ENCODE results near the gene DCTN5.

DCTN5 gene

DNA sequence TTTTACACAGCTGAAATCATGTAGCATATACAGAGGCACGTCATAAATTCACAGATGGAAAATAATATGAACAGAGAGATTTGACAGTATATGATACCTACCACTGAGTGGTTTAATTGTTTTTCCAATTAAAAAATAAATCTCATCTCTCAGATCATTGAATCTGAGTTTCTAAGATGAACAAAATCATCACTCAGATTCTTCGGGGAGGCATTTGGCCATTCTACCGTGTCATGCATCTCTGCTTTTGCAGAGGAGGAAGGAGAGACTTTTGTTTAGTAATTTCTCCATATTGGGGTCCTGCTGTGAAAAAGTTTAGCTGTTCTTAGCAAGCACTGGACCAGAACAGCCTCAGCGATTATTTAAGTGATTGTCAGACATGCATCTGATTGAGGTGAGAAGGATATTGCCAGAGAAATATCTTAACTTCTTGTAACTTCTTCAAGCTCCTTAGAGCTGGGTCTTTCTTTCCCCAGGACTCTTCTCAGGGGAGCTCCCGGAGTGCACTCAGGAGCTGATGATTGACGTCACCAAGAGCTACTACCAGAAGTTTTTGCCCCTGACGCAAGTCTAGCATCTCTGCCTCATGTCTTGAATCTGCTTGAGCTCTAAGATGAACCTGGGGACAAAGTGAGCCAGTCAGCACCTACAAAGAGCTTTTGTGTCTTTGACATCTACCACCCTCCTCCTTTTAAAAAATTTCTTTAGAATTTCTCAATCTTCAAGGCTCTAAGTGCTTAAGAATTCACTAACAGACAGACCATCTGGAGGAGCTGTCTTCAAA lies 25.5 kb downstream of the DCTN5 start:
- no peak for DNase-seq

DNA sequence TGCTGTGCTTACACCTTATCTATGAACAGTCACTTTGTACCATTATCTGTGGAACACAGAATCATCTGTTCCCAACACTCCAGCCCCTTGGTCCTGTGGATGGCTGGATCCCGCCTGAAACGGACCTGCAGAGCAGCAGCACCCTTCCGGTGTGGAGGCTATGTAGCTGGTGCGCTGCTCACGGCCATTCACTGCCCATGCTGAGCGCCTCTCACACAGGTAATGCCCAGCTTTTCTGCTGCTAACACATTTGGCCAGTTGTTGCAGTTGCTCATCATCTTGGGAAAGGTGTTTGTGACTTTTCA lies 26.0 kb downstream of the DCTN5 start:
- DNase-seq: no peak

DNA sequence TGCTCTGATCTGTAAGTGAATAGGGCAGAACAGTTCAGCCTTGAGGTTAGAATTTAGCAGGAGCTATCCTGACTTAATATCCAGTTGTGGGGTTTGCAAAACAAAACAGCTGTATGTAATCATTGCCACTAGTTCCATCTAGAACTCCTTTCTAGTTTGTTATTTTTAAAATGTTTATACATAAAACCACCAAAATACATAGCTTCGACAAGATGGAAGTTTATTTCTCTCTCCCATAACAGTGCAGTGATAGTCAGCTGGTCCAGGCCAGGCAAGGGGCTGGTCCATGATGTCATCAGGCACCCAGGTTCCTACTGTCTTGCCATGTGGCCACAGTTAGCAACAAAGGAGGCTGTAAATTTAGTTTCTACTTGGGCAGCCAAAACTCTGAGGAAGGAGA lies 27.0 kb downstream of the DCTN5 start:
- DNase-seq: no peak

DNA sequence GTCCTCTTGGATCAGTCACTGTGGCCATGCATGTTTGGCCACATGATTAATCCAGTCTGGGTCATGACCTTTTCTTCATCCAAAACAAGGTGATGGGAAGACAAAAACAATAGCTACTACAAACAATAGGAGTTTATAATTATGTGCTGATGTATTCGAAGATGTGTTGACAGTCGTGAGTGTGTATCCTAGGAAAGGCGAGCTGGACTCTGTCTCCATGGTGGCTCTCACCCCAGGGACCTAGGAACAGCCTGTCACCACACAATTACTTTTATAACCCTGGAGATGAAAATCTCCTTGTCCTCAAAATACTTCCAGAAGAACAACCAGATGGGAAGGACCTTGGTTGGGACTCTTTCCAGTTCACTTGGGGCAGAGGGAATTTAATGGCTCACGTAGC lies 27.6 kb downstream of the DCTN5 start:
- no peak for DNase-seq

DNA sequence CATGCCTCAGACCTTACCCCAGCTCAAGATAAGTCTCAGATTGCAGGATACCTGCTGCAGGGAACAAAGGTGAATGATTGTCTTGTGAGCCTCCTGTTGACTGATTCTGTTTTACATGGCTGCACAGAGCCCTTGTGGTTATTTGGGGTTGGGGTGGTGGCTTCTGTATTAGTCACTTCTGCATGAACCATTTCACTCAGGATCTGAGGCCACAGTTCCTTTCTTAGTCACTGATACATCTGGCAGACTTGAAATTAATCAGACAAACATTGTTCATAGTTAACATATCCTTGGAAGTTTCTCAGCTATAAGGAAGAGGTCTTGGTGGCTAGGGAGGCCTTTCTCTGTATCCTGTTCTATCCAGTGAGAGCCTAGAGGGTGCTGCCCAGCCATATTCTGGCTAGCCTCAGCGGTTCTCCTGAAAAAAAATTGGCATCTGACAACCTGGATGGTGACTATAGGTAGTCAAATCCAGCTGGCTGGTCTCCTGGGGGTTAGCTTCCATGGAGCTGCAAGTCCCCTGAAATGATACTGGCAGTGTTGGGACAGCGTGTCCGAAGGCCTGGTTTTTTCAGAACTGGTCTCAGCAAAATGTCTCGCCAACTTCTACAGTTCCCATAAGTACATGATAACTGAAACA lies 29.0 kb downstream of the DCTN5 start:
- DNase-seq: no peak

DNA sequence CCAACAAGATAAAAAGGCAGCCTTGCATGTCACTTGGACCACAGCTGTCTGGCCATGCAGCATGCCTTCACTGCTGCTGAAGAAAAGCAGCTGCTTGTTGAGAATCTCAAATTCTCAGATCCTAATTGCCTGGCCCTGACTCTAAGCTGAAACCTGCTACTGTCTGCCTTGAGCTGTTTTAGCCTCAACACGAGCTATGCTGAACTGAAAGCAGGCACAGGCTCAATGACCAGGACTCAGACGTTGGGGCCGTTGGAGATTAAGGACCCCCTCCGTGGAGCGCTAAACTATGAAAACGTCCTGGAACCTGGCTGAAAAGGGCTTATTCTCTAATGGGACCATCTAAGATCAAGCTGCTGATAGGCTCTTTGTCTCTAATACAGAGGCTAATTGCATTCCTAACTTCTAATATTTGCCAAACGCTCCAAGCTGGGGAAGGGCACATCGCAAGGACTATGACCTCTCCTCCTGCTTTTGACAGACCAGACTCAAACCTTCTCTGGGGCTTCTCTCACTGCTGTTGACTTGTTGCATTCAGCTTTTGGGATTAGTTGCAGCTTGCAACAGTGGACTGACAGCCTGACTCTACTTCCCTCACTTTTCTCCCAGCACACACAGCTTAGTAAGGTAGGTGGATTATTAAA lies 32.8 kb downstream of the DCTN5 start:
- DNase-seq: no peak

DNA sequence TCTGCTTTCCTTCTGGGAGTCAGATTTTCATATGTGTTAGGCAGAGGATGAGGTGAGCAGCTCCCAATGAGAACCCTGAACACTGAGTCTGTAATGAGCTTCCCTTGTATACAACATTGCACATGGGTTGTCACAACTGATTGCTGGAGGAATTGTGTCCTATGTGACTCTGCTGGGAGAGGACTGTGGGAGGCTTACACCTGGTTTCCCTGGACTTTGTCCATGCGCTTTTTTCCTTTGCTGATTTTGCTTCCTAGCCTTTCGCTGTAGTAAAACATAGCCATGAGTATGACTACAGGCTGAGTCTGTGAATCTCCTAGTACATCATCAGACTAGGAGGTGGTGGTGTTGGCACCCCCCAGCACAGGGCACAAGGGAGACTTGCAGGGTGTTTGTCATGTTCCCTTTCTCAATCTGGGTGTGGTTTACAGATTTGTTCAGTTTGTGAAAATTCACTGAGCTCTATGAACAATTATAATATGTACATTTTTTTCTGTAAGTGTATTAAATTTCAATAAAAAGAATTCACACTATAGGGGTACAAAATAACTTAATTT lies 35.7 kb downstream of the DCTN5 start:
- DNase-seq: no peak

DNA sequence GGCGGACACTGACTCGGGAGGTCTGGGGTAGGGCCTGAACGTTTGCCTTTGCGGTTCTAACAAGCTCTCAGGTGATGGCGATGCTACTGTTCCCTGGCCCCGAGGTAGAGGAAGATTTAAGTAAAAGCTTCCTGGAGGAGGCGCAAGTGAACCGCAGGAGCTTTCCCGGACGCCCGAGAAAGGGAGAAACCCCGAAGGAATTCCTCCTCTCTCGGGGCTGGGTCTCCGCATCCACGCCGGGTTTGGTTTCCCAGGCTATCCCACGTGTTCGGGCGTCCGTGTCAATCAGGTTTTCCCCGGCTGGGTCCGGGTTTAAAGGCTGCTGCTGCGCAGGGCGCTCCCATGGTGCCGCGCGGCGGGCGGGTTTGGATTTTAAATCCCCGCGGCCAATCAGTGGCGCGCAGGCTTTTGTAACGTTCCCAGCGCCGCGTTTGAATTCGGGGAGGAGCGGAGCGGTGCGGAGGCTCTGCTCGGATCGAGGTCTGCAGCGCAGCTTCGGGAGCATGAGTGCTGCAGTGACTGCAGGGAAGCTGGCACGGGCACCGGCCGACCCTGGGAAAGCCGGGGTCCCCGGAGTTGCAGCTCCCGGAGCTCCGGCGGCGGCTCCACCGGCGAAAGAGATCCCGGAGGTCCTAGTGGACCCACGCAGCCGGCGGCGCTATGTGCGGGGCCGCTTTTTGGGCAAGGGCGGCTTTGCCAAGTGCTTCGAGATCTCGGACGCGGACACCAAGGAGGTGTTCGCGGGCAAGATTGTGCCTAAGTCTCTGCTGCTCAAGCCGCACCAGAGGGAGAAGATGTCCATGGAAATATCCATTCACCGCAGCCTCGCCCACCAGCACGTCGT lies 37.4 kb downstream of the DCTN5 start, which contains the start of gene PLK1:
Gene PLK1, plus strand, starts transcription at position 460 of the 844 bp plus-strand sequence. Its CDS starts 44 bp downstream, at position 504.
- peak; percentile 91 for DNase-seq

DNA sequence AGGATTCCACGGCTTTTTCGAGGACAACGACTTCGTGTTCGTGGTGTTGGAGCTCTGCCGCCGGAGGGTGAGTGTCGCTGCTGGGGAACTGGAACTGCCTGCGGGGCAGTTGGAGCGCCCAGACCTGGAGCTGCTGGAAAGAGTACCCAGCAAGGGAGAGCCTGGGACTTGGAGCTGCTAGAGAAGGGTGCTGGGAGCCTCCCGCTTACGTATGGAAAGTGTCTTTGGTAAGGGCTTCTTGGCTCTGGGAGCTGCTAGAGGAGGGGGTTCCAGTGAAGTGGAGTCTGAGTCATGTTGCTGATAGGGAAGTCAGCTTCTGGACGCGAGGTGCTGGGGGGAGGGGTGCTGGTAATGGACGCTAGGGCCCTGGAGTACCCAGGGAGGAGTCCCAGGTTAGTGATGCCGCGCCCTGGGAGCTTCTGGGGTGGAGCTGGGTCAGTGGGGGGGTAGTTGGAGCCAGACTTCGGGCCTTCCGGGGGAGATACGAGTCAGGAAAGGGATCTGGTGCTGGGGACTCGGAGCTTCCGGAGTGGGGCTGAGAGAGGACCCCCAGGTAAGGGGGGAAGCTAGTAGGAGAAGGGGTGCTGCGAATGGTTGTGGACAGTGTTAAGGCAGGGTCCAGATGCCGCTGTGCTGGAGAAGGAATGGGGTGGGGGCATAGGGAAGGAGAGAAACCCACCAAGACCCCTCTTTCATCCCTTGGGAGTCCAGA lies 38.2 kb downstream of the DCTN5 start:
- DNase-seq: no peak

DNA sequence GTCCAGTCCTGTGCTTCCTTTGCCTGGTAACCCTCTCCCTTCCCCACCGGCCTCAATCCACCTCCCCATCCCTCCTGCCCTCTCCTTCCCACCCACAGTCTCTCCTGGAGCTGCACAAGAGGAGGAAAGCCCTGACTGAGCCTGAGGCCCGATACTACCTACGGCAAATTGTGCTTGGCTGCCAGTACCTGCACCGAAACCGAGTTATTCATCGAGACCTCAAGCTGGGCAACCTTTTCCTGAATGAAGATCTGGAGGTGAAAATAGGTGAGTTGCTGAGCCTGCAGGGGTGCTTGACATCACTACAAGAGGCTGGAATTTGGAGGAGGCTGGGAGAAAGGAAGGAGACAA lies 38.7 kb downstream of the DCTN5 start:
- no peak for DNase-seq

DNA sequence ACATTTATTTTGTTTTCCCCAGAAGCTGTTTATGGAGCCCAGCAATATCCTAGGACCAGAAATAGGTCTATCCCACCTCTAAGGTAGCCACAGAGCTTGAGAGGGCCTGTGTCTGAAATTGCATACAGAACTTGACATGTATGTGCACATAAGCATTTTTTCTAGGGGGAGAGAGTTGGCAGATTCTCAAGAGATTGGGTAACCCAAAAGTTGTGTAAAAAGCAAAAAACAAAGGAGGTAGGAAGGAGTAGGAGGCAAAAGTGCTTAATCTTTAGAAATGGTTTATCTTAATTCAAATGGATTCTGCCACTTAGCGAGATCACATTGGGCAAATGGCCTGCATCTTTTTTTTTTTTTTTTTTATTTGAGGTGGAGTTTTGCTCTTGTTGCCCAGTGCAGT lies 40.9 kb downstream of the DCTN5 start:
- DNase-seq: no peak

DNA sequence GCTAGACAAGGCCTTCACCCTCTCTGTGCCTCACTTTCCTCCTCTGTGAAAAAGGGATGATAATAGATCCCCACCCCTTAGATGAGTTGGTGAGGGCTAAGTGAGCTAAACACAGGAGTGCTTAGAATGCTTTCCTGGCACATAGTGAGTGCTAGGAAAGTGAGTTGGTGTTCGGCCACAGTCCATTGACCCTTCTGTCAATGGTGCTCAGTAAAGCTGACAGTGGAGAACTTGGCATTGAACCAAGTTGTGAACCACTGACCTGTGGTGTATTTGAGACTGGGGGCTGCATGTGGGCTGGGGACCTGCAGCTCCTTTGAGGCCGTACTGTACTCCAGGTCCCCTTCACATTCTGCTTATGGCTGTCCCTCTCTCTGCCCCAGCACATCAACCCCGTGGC lies 42.2 kb downstream of the DCTN5 start:
- DNase-seq: no peak

DNA sequence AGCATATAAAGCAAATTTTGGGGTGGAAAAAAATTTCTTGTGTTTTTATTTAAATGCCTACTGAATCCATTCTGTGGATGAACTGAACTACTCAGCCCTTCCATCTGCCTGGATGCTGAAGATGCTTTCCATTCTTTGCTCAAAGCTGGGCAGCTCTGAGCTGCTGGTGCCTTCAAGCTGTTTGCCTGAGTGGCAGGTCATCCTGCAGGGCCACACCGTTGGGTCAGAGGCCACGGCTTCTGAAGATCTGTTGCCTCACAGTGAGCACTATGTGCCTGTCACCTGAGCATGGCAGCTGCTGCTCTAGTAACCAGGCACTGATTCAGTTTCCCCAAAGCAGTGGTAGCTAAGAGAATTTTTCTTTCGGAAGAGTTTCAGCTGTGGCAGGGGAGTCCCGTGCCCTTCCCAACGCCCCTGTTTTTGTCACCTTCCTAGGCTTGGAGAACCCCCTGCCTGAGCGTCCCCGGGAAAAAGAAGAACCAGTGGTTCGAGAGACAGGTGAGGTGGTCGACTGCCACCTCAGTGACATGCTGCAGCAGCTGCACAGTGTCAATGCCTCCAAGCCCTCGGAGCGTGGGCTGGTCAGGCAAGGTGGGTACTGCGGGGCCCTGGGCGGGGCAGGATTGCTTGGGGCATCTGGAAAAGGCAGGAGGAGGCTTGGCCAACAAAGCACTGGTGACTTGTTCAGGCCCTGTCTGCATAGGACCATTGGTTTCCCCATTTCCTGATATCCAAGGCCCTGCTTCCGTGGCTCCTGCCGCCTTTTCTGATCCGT lies 46.0 kb downstream of the DCTN5 start:
- no peak for DNase-seq

DNA sequence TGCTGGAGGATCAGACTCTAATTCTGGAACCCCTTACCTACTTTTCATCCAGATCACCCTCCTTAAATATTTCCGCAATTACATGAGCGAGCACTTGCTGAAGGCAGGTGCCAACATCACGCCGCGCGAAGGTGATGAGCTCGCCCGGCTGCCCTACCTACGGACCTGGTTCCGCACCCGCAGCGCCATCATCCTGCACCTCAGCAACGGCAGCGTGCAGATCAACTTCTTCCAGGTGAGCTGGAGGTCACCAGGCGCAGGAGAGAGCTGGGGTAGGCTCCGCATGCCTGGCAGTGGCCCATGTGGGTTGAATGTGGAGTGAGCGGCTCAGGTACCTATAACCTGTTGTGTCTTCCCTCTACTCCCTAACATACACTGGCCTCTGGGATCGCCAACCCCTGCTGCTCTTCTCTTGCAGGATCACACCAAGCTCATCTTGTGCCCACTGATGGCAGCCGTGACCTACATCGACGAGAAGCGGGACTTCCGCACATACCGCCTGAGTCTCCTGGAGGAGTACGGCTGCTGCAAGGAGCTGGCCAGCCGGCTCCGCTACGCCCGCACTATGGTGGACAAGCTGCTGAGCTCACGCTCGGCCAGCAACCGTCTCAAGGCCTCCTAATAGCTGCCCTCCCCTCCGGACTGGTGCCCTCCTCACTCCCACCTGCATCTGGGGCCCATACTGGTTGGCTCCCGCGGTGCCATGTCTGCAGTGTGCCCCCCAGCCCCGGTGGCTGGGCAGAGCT lies 48.3 kb downstream of the DCTN5 start:
- DNase-seq: no peak

DNA sequence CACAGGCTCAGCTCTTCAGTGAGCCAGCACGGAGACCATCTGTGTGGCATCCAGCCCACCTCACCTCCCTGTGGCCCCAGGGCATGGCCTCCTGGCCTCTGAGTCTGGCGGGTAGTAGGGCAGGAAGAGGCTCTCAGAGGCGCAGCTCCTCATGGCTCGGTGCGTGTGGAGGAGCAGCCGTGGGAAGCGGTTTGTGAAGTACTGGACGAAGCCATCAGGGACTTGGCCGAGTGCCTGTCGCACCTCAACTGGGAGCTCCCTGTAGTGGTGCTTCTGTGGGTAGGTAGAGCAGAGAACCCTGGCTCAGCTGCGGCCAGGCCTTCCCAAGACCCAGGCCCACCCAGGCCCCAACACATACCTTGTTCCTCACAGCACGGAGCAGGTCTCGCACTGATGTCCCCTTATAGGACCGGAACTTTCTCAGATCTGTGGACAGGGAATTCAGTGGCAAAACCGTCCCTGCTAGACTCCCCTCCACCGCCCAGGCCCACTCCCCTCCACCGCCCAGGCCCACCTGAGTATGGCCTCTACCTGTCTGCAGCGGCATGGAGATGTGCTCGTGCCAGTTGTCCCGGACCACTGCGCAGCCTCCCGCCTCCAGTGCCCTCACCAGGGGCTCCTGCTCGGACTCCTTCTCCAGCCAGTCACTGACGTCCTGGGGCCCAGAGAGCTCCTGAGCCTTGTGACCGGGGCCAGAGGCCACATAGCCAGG lies 49.7 kb downstream of the DCTN5 start:
- no peak for DNase-seq

DNA sequence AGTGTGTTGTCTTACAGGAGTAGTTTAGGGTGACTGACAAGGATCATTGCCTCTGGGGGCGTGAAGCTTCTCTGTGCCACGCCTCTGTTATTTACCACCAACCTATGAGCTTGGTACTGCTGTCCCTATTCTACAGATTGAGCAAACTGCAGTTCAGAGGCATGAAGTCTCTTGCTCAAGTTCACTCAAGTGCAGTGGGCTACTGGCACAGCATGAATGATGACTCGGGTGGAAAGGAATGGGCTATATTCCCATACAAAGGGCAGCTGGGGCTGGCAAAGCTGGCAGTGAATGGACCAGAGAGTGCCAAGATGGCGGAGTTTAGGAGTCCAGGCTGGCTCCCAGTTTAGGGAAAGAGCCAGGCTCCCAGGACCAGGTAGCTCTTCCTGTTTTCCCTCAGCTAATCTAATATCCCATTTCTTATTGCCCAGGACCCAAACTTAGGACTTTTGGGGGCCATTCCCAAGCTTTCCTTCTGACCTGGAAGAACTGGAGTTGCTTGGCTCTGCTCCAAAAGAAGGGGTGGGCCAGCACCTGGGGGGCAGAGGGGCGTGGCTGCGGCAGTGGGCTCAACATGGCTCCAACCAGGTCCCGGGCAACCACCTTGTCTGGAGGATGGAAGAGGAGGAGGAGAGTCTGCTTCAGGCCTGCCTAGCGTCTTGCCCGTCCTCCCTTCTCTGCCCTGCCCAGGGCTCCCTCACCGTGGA lies 50.4 kb downstream of the DCTN5 start:
- DNase-seq: no peak

DNA sequence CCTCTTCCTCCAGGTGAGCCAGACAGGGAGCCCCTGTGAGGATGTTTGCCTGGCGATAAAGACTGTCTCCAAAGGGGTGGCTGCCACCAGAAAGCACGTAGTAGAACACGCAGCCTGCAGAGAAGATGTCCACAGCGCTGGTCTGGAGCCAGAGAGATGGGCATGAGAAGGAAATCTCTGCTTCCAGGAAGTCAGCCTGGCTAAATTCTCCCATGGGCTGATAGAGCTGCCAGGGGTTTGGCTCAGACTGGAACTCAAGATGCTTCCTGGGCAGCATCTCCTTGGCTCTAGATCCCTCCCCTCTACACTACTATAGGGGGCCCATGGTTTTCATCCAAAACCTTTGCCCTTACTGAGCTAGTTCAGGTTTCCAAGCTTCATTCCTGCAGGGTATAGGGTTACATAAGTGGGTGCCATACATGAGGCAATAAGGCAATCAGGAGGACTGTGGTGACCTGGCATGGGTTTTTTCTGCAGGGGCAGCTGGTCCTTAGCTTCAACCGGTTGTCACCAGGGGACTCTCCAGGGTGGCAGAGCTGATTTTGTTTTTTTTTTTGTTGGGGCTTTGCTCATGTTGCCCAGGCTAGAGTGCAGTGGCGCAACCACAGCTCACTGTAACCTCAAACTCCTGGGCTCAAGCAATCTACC lies 51.0 kb downstream of the DCTN5 start:
- no peak for DNase-seq

DNA sequence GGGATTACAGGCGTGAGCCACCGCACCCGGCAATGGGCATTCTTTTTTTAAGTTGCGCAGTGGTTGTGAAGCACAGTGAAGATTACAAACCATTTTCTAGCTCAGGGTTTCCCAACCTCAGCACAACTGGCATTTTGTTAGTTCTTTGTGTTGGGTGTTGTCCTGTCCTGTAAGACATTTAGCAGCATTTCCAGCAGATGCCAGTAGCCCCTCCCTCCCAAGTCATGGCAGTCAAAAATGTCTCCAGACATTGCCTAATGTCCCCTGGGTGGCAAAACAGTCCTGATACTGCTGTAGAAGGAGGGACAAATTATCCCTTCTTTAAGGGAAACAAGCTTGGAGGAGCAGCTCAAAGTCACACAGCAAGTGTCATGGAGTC lies 53.0 kb downstream of the DCTN5 start:
- DNase-seq: no peak

All from activated effector memory CD4-positive, alpha-beta T cell treated with anti-CD3 and anti-CD28 coated beads, Interleukin-2, amount 50 U/mL, for 16 hours (primary cell).